ENCODE results near the gene ASIC4. TPM values are rescaled to one million over a fixed set of nuclear protein-coding genes. Genes with fewer than 3 reads are reported as not detected.

The ASIC4 gene
- total RNA-seq, 1 donor from 2014 or later, result 0.26 TPM

DNA sequence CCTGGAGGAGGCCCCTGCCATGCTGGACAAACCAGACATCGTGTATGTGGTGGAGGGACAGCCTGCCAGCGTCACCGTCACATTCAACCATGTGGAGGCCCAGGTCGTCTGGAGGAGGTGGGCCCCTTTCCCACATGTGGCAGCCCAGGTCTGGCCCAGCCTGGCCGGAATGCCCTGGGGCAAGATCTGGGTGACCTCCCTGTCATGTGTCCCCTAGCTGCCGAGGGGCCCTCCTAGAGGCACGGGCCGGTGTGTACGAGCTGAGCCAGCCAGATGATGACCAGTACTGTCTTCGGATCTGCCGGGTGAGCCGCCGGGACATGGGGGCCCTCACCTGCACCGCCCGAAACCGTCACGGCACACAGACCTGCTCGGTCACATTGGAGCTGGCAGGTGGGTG lies 40.8 kb upstream of the ASIC4 start:
- H3K4me3 Mint-ChIP-seq, result no peak overlapping the region
- no peaks in the 10 kb centered on the region for H3K9me3 ChIP-seq (ENCODE audit: low read depth)
- H2AFZ ChIP-seq (replicated peaks), result no peak overlapping the region
- TF ChIP-seq EZH2 (IDR thresholded peaks at IDR 0.05) (no peak), EZH2phosphoT487 (IDR thresholded peaks at IDR 0.05) (no peak)
- TF ChIP-seq, protein P1, sequence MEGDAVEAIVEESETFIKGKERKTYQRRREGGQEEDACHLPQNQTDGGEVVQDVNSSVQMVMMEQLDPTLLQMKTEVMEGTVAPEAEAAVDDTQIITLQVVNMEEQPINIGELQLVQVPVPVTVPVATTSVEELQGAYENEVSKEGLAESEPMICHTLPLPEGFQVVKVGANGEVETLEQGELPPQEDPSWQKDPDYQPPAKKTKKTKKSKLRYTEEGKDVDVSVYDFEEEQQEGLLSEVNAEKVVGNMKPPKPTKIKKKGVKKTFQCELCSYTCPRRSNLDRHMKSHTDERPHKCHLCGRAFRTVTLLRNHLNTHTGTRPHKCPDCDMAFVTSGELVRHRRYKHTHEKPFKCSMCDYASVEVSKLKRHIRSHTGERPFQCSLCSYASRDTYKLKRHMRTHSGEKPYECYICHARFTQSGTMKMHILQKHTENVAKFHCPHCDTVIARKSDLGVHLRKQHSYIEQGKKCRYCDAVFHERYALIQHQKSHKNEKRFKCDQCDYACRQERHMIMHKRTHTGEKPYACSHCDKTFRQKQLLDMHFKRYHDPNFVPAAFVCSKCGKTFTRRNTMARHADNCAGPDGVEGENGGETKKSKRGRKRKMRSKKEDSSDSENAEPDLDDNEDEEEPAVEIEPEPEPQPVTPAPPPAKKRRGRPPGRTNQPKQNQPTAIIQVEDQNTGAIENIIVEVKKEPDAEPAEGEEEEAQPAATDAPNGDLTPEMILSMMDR (IDR thresholded peaks at IDR 0.05), result no peak
- H3F3A ChIP-seq (ENCODE audit: low read depth), result no peaks in the 10 kb centered on the region
- peaks cover 2% of the 10 kb centered on the region for H3K9me3 Mint-ChIP-seq
- no peak overlapping the region for H3K27ac Mint-ChIP-seq
- H3K27ac ChIP-seq, result no peak overlapping the region
- no peaks in the 10 kb centered on the region for H4K20me1 ChIP-seq (ENCODE audit: low read depth)
- peaks cover 9% of the 10 kb centered on the region for H3K27me3 Mint-ChIP-seq (ENCODE audit: insufficient read depth, low read depth)
- no peaks in the 10 kb centered on the region for H3K79me2 ChIP-seq (ENCODE audit: low read depth)
- H3K9ac ChIP-seq, result no peak overlapping the region
- H3K4me1 ChIP-seq, result peaks cover 5% of the 10 kb centered on the region
- H3K27me3 ChIP-seq, result peaks cover 7% of the 10 kb centered on the region
- no peak overlapping the region for H3K4me2 ChIP-seq
- peaks cover 28% of the 10 kb centered on the region for H3K4me1 Mint-ChIP-seq
- no peaks in the 10 kb centered on the region for H3K36me3 Mint-ChIP-seq
- H3K36me3 ChIP-seq, result no peaks in the 10 kb centered on the region
- no peak for DNase-seq (ENCODE audit: low spot score)
- H3K4me3 ChIP-seq, result no peak overlapping the region

DNA sequence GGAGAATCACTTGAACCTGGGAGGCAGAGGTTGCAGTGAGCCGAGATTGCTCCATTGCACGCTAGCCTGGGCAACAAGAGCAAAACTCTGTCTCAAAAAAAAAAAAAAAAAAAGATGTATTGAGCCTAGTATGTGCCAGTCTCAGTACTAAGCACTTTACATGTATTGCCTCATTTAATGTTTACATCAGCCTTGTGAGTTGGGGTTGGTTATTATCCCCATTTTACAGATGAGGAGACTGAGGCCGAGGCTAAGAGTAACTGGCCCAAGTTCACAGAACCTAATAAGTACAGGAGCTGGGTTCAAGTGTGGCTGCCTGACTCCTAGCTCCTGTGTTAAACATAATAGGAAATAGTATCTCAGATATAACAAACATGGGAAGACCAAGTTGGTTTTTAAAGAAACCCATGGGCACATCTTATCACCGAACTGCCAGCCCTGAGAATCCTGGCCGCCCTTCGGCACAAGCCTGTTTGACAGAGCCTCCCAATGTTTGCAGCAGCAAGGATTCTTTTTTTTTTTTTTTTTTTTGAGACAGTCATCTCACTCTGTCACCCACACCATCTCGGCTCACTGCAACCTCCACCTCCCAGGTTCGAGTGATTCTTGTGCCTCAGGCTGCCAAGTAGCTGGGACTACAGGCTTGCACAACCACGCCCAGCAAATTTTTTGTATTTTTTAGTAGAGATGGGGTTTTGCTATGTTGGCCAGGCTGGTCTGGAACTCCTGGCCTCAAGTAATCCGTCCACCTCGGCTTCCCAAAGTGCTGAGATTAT lies 39.8 kb upstream of the ASIC4 start:
- Mint-ChIP-seq H3K27me3 (ENCODE audit: insufficient read depth, low read depth) (peaks cover 8% of the 10 kb centered on the region), H3K36me3 (no peaks in the 10 kb centered on the region), H3K4me3 (no peak overlapping the region), H3K4me1 (peaks cover 28% of the 10 kb centered on the region), H3K27ac (no peak overlapping the region), H3K9me3 (peaks cover 2% of the 10 kb centered on the region)
- no peak for DNase-seq (ENCODE audit: low spot score)
- no peak overlapping the region for H2AFZ ChIP-seq (replicated peaks)
- no peak overlapping the region for H3K4me2 ChIP-seq
- no peak overlapping the region for H3K27ac ChIP-seq
- H3K27me3 ChIP-seq, result peaks cover 8% of the 10 kb centered on the region
- H3F3A ChIP-seq (ENCODE audit: low read depth), result no peaks in the 10 kb centered on the region
- H3K4me1 ChIP-seq, result peaks cover 5% of the 10 kb centered on the region
- H3K79me2 ChIP-seq (ENCODE audit: low read depth), result no peaks in the 10 kb centered on the region
- H3K36me3 ChIP-seq, result no peaks in the 10 kb centered on the region
- TF ChIP-seq EZH2 (IDR thresholded peaks at IDR 0.05) (no peak), EZH2phosphoT487 (IDR thresholded peaks at IDR 0.05) (no peak)
- TF ChIP-seq, protein P1 (IDR thresholded peaks at IDR 0.05), result no peak
- no peaks in the 10 kb centered on the region for H4K20me1 ChIP-seq (ENCODE audit: low read depth)
- no peaks in the 10 kb centered on the region for H3K9me3 ChIP-seq (ENCODE audit: low read depth)
- H3K4me3 ChIP-seq, result no peak overlapping the region
- no peak overlapping the region for H3K9ac ChIP-seq

DNA sequence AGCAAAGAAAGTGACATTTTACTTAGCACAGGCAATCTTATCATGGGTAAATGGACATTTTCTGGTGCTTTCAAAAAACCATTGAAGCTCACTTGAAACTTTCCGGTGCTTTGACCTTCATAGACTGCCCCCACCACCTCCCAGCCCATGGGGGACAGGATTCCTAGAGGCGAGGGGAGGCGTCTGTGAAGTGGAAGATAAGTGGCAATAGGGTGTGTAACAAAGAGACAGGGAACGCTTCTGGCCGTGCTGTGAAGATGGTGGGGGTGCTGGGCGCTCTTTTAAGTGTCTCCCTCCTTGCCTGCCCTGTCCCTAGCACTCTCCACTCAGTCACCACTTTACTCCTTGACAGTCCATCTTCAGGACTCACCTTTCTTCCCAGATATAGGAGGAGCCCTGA lies 39.0 kb upstream of the ASIC4 start:
- H3K9ac ChIP-seq, result no peak overlapping the region
- Mint-ChIP-seq H3K4me1 (peaks cover 28% of the 10 kb centered on the region), H3K36me3 (no peaks in the 10 kb centered on the region), H3K9me3 (peaks cover 2% of the 10 kb centered on the region), H3K4me3 (peak overlapping the region; percentile 42), H3K27ac (no peak overlapping the region), H3K27me3 (ENCODE audit: insufficient read depth, low read depth) (peaks cover 6% of the 10 kb centered on the region)
- no peak for TF ChIP-seq EZH2 (IDR thresholded peaks at IDR 0.05)
- TF ChIP-seq EZH2phosphoT487 (IDR thresholded peaks at IDR 0.05), result no peak
- H3K4me2 ChIP-seq, result no peak overlapping the region
- no peak overlapping the region for H2AFZ ChIP-seq (replicated peaks)
- H3K79me2 ChIP-seq (ENCODE audit: low read depth), result no peaks in the 10 kb centered on the region
- H3K27ac ChIP-seq, result no peak overlapping the region
- H3K4me1 ChIP-seq, result peaks cover 5% of the 10 kb centered on the region
- H3K9me3 ChIP-seq (ENCODE audit: low read depth), result no peaks in the 10 kb centered on the region
- H4K20me1 ChIP-seq (ENCODE audit: low read depth), result no peaks in the 10 kb centered on the region
- no peak overlapping the region for H3K4me3 ChIP-seq
- H3K27me3 ChIP-seq, result peaks cover 8% of the 10 kb centered on the region
- no peaks in the 10 kb centered on the region for H3F3A ChIP-seq (ENCODE audit: low read depth)
- H3K36me3 ChIP-seq, result no peaks in the 10 kb centered on the region
- no peak for DNase-seq (ENCODE audit: low spot score)

Measured in neural progenitor cell (in vitro differentiated cells).